Cerebellar nuclear complex (tissue), 1 donor: Measurements from ENCODE around the gene TMEM245.
"Not testable (repeated sequence)": the region's sequence is repeated elsewhere in the genome, so short reads cannot be mapped to it uniquely, and the experiment has no call there.

ENCODE experiments used
- DNase-seq, 2 experiments: peaks; one replicate each; lab custom pipeline; 2025; lab: John Stamatoyannopoulos, UW

The TMEM245 gene

GRCh38 chr9:109132567-109133021 is 12.8 kb upstream of the TMEM245 start:
- no peak for DNase-seq

- DNase-seq: no peak
These were observed 9.9 kb upstream of the TMEM245 start for GRCh38 chr9:109129470-109130197.

- not testable (repeated sequence) for DNase-seq
These were observed 6.9 kb upstream of the TMEM245 start for GRCh38 chr9:109126671-109127070.

GRCh38 chr9:109124121-109124520 is 4.4 kb upstream of the TMEM245 start:
- DNase-seq: no peak

GRCh38 chr9:109122726-109123621 is 3.2 kb upstream of the TMEM245 start:
- no peak for DNase-seq

- no peak for DNase-seq
These were observed 1.6 kb upstream of the TMEM245 start for GRCh38 chr9:109121232-109121796.

GRCh38 chr9:109120204-109120789 is 550 bp upstream of the TMEM245 start:
- no peak for DNase-seq

GRCh38 chr9:109118808-109119438 is 824 bp downstream of the TMEM245 start:
- DNase-seq: no peak

GRCh38 chr9:109117856-109118807 is 1.6 kb downstream of the TMEM245 start:
- no peak for DNase-seq

- DNase-seq: no peak
These were observed 3.7 kb downstream of the TMEM245 start for GRCh38 chr9:109115931-109116526.

- DNase-seq: no peak
These were observed 5.1 kb downstream of the TMEM245 start for GRCh38 chr9:109114670-109115069.

- DNase-seq: no peak
These were observed 5.7 kb downstream of the TMEM245 start for GRCh38 chr9:109113892-109114609.

GRCh38 chr9:109113254-109113653 is 6.5 kb downstream of the TMEM245 start:
- no peak for DNase-seq

- no peak for DNase-seq
These were observed 9.3 kb downstream of the TMEM245 start for GRCh38 chr9:109110329-109111021.

- no peak for DNase-seq
These were observed 9.8 kb downstream of the TMEM245 start for GRCh38 chr9:109109967-109110328.

- DNase-seq: no peak
These were observed 11.4 kb downstream of the TMEM245 start for GRCh38 chr9:109108318-109108717.

GRCh38 chr9:109107402-109108240 is 12.1 kb downstream of the TMEM245 start:
- DNase-seq: no peak

- no peak for DNase-seq
These were observed 17.9 kb downstream of the TMEM245 start for GRCh38 chr9:109101810-109102209.
